ENCODE data around the gene DESI1. TPM values are rescaled to one million over a fixed set of nuclear protein-coding genes. Genes with fewer than 3 reads are reported as not detected.
A peak's percentile ranks its signal among the peaks of the same experiment; 100 is the strongest.

DESI1 gene
- total RNA-seq, 1 donor: 20.8 TPM

DNA sequence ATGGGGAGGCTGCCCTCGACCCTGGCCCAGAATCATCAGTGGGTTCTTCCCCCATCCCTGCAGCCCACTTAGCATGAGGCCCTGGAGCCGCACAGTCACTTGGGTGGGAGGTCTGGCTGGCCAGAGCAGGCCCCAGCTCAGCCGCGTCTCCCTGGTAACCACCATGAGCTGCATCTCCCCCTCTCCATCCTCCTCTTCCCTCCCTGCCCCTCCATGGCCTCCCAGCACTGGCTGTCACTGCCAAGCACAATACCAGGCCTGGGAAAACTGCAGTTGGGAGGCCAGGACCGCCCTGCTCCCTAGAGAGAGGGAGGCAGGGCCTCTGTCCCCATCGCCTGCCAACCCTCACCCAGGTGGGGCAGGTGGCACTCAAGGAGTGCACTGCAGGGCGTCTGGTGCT lies 52.0 kb downstream of the DESI1 start:
- DNase-seq (ENCODE audit: low read depth): no peak
- no peak for TF ChIP-seq CTCF (IDR thresholded peaks at IDR 0.05; ENCODE audit: insufficient read depth, low read length)
- H3K4me3 ChIP-seq (ENCODE audit: low read depth, low read length): no peak overlapping the region

DNA sequence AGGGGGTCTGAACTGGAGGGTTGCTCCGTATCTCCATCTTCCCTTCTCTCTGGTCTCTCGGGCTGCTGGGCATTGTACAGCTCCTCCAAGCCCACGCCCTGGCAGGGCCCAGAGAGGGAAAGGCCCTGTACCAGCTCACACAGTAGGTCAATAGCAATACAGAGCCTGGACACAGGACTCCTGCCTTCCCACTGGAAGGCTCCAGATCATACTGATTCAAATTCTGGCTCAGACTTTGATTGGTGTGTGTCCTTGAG lies 53.4 kb downstream of the DESI1 start:
- no peak for DNase-seq (ENCODE audit: low read depth)
- no peak overlapping the region for H3K4me3 ChIP-seq (ENCODE audit: low read depth, low read length)
- no peak for TF ChIP-seq CTCF (IDR thresholded peaks at IDR 0.05; ENCODE audit: insufficient read depth, low read length)

GRCh38 chr22:41565403-41566054 lies 55.3 kb downstream of the DESI1 start:
- no peak overlapping the region for H3K4me3 ChIP-seq (ENCODE audit: low read depth, low read length)
- DNase-seq (ENCODE audit: low read depth): peak; percentile 83
- no peak for TF ChIP-seq CTCF (IDR thresholded peaks at IDR 0.05; ENCODE audit: insufficient read depth, low read length)

DNA sequence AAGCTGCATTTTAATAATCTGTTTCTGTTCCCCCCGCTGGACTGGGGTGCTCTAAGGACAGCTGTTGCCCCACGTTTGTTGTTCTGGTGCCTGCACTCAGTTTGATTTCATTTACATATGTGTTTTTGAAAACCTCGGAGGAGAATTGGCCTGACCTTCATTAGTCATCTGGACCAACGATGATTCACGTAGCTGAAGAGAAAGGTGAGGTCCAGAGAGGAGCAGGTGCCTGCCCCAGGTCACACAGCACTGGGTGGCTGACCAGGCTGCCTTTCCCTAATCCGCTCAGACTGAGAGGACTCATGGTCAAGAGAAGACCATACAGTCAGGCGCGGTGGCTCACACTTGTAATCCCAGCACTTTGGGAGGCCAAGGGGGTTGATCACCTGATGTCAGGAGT lies 56.3 kb downstream of the DESI1 start:
- no peak overlapping the region for H3K4me3 ChIP-seq (ENCODE audit: low read depth, low read length)
- TF ChIP-seq CTCF (IDR thresholded peaks at IDR 0.05; ENCODE audit: insufficient read depth, low read length): no peak
- no peak for DNase-seq (ENCODE audit: low read depth)

DNA sequence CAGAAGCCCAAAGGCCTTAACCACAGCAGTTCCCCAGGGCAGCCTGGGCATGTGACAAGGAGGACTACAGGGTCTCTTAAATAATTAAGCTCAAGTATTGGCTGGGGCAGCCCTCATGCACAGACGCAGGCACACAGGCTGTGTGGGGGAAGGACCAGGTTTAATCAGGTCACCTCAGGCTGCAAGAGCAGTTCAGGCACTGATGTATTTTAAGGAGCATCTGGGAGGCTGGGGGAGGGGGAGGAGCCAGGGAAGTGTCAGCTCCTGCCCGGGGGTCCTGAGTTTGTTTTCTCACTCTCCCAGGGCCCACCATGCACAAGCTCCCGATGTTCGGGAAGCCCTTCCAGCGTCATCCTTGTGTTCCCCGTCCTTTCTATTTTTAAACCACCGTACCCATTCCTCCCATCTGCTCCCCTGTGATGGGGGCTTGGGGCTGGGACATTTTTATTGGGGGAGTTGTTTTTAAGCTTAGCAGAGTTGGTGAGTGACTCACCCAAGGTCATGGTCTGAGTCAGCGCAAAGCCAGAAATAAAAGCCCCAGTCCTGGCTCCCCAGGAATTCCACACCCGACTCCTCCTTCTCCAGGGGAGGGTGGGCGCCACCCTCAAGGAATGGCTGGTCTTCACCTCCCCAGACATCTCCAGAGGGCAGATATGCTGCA lies 57.7 kb downstream of the DESI1 start:
- DNase-seq (ENCODE audit: low read depth): peak; percentile 65
- H3K4me3 ChIP-seq (ENCODE audit: low read depth, low read length): peak overlapping the region; percentile 28
- no peak for TF ChIP-seq CTCF (IDR thresholded peaks at IDR 0.05; ENCODE audit: insufficient read depth, low read length)

DNA sequence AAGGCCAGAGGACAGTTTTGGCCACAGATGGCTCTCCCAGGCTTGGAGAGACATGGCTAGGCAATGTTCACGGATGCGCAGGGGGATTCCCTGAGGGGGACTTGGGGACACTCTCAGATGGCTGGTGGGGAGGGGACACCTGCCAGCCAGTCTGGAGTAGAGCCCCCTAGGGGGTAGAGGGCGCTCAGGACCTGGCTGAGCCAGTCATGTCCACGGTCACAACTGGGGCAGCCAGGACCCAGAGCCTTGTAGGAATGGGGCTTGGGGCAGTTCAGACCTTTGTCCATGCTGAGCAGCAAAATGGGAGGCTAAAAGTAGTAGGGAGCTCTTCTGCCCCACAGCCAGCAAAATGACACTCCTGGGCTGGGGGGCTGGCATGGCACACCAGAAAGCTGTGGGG lies 58.4 kb downstream of the DESI1 start:
- no peak for DNase-seq (ENCODE audit: low read depth)
- no peak overlapping the region for H3K4me3 ChIP-seq (ENCODE audit: low read depth, low read length)
- no peak for TF ChIP-seq CTCF (IDR thresholded peaks at IDR 0.05; ENCODE audit: insufficient read depth, low read length)

GRCh38 chr22:41561788-41562187 lies 59.1 kb downstream of the DESI1 start:
- no peak for DNase-seq (ENCODE audit: low read depth)
- peak overlapping the region; percentile 72 for H3K4me3 ChIP-seq (ENCODE audit: low read depth, low read length)
- TF ChIP-seq CTCF (IDR thresholded peaks at IDR 0.05; ENCODE audit: insufficient read depth, low read length): no peak
